ENCODE measurements around the gene NSUN6. TPM values are rescaled to one million over a fixed set of nuclear protein-coding genes. Genes with fewer than 3 reads are reported as not detected.
A peak's percentile ranks its signal among the peaks of the same experiment; 100 is the strongest.
"Not testable (repeated sequence)": the region's sequence is repeated elsewhere in the genome, so short reads cannot be mapped to it uniquely, and the experiment has no call there.

Gene NSUN6
- polyA plus RNA-seq, 6 donors from 2014 or later: 4.1 to 11.8 (median 7.8) TPM

DNA sequence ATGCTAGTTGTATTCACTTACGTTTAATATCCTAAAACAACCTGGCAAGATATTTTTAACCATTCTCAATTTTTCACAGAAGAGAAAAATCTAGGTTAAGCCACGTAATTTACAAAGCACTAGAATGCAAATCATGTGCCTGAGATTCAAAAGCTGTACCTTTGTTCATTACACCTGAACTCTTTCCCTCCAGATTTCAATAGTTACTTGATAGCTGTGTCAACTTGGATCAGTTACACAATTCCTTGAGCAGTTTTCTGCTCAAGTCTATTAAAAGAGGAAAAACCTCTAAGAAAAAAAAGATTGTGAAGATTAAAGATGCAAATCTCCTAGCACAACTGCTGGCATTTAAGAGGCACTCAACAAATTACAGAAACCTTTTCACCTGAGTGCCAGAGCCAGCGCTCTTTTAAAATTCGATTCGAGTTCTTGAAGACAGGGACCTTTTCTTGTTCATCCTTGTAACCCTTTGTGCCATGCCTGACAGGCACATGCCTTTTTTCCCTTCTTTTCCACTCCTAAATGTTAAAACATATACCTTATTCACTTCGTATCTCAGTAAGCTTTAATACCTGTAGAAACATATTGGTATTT is 886 bp downstream of the NSUN6 start:
- Mint-ChIP-seq H3K27ac (peak overlapping the region; percentile 94 to 99 (median 98)), H3K36me3 (peaks cover 8% of the 10 kb centered on the region in 2 donors), H3K4me3 (peak overlapping the region; percentile 81 to 98 (median 96)), H3K9me3 (no peaks in the 10 kb centered on the region), H3K4me1 (peaks cover 14 to 43% (median 30%) of the 10 kb centered on the region in 3 donors), H3K27me3 (no peaks in the 10 kb centered on the region)
- ATAC-seq (ENCODE audit: low read depth in 2 of 2) (no peak), DNase-seq (no peak)

DNA sequence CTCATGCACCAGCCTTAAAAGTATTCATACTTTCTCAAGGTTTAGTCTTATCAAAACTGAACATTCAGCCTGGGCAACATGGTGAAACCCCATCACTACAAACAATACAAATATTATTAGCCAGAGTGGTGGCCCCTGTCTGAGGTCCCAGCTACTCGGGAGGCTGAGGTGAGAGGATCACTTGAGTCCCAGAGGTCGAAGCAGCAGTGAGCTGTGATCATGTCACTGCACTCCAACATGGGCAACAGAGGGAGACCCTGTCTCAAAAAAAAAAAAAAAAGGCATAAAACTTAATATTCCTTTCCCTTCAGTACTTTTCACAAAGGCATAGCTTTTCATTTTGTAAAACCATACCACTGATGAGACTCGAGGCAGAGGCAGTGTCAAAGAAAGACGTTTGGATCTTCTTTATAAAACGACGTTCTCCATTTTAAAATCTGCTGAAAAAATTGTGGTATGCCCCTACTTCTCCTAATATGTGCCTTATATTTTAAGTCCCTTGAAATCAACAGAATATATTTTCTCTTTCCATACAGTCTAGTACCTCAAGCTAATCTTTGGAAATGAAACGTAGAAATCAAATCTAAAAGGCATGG is 1.9 kb downstream of the NSUN6 start:
- peak overlapping the region in 3 of 6 donors; percentile 15 to 76 (median 19) for H3K27ac Mint-ChIP-seq
- DNase-seq (no peak), ATAC-seq (ENCODE audit: low read depth in 2 of 2) (no peak)
- H3K9me3 Mint-ChIP-seq: no peaks in the 10 kb centered on the region
- no peaks in the 10 kb centered on the region for H3K27me3 Mint-ChIP-seq
- peaks cover 8% of the 10 kb centered on the region in 2 donors for H3K36me3 Mint-ChIP-seq
- peaks cover 14 to 43% (median 30%) of the 10 kb centered on the region in 3 donors for H3K4me1 Mint-ChIP-seq
- H3K4me3 Mint-ChIP-seq: peak overlapping the region in 6 of 8 donors; percentile 29 to 97 (median 78)

DNA sequence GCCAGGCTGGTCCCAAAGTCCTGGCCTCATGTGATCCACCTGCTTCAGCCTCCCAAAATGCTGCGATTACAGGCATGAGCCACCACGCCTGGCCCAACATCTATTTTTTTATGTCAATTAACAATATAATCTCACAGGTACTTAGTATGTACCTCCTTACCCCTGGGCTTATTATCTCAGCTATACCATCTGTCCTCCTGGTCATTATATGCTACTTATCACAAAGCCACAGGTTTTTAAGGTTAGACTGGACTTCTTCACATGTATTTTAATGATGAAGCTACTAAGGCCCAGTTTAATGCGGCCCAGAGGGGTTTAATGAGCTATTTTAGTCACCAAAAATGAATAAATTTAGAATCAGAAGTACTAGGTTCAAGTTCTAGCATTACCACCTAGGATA is 3.4 kb downstream of the NSUN6 start:
- Mint-ChIP-seq H3K27ac (peak overlapping the region in 1 of 6 donors; percentile 18), H3K9me3 (no peaks in the 10 kb centered on the region), H3K36me3 (no peaks in the 10 kb centered on the region), H3K4me1 (peaks cover 14 to 43% (median 30%) of the 10 kb centered on the region in 3 donors), H3K27me3 (no peaks in the 10 kb centered on the region), H3K4me3 (no peak overlapping the region)
- DNase-seq (no peak), ATAC-seq (ENCODE audit: low read depth in 2 of 2) (no peak)

- H3K9me3 Mint-ChIP-seq: no peaks in the 10 kb centered on the region
- DNase-seq: no peak
- ATAC-seq (ENCODE audit: low read depth in 2 of 2): no peak
- H3K4me3 Mint-ChIP-seq: no peak overlapping the region
- H3K27me3 Mint-ChIP-seq: no peaks in the 10 kb centered on the region
- no peaks in the 10 kb centered on the region for H3K36me3 Mint-ChIP-seq
- peaks cover 14 to 38% (median 26%) of the 10 kb centered on the region in 3 donors for H3K4me1 Mint-ChIP-seq
- H3K27ac Mint-ChIP-seq: no peak overlapping the region
Observed at GRCh38 chr10:18647151-18647550, 4.2 kb downstream of the NSUN6 start.

DNA sequence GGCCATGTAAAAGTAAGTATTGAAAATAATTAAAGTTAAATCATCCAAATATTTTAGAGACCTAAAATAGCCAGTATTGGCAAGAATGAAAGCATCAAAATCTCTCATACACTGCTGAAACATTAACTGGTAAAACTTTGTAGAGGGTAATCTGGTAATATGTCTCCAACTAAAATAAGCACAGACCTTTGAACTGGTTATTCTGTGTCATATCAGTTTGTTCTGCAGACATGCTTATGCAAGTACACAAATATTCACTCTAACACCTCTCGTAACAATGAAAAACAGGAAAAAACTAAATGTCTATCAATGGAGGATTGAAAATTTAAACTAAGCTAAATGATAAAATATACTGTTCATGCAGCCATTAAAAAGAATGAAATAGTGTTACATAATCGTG is 11.7 kb downstream of the NSUN6 start:
- not testable (repeated sequence) for H3K4me1 Mint-ChIP-seq; H3K27me3 Mint-ChIP-seq; H3K27ac Mint-ChIP-seq; H3K4me3 Mint-ChIP-seq; DNase-seq; ATAC-seq (ENCODE audit: low read depth in 2 of 2); H3K36me3 Mint-ChIP-seq; H3K9me3 Mint-ChIP-seq

DNA sequence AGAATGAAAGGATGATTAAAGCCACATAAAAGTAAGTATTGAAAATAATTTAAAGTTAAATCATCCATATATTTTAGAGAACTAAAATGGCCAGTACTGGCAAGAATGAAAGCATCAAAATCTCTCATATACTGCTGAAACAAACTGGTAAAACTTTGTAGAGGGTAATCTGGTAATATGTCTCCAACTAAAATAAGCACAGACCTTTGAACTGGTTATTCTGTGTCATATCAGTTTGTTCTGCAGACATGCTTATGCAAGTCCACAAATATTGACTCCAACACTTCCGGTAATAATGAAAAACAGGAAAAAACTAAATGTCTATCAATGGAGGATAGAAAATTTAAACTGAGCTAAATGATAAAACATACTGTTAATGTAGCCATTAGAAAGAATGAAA is 14.0 kb downstream of the NSUN6 start:
- not testable (repeated sequence) for H3K4me1 Mint-ChIP-seq; DNase-seq; H3K4me3 Mint-ChIP-seq; H3K9me3 Mint-ChIP-seq; H3K27me3 Mint-ChIP-seq; ATAC-seq (ENCODE audit: low read depth in 2 of 2); H3K36me3 Mint-ChIP-seq
- peak overlapping the region in 2 of 6 donors; percentile 27 to 63 for H3K27ac Mint-ChIP-seq

DNA sequence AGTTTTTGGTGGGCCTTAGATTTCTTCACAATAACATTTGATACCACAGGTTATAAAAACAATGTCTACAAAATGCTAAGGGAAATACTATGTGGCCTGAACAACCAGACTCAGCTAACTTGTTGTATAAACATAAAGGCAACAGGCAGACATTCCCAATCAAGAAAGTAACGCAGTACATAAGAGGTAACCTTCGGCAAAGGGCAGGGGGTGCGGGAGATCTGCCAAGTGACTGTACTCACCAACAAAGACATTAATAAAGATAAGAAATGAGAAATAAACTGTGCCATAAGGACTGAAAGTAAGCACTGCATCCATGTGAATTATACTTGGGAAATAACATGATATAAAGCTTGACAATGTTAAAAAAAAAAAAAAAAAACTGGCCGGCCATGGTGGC is 15.4 kb downstream of the NSUN6 start:
- ATAC-seq (ENCODE audit: low read depth in 2 of 2): no peak

GRCh38 chr10:18632500-18632899 is 18.9 kb downstream of the NSUN6 start:
- H3K4me1 Mint-ChIP-seq; DNase-seq; H3K4me3 Mint-ChIP-seq; ATAC-seq (ENCODE audit: low read depth in 2 of 2); H3K27me3 Mint-ChIP-seq; H3K9me3 Mint-ChIP-seq; H3K27ac Mint-ChIP-seq; H3K36me3 Mint-ChIP-seq: not testable (repeated sequence)

More for the DNA sequence above, 15.4 kb downstream of the NSUN6 start:
- no peaks in the 10 kb centered on the region for H3K4me1 Mint-ChIP-seq
- H3K27ac Mint-ChIP-seq: peak overlapping the region in 1 of 6 donors; percentile 86
- H3K27me3 Mint-ChIP-seq: no peaks in the 10 kb centered on the region
- DNase-seq: no peak
- H3K9me3 Mint-ChIP-seq: no peaks in the 10 kb centered on the region
- H3K36me3 Mint-ChIP-seq: peaks cover 0 to 6% of the 10 kb centered on the region in 2 donors
- H3K4me3 Mint-ChIP-seq: no peak overlapping the region

DNA sequence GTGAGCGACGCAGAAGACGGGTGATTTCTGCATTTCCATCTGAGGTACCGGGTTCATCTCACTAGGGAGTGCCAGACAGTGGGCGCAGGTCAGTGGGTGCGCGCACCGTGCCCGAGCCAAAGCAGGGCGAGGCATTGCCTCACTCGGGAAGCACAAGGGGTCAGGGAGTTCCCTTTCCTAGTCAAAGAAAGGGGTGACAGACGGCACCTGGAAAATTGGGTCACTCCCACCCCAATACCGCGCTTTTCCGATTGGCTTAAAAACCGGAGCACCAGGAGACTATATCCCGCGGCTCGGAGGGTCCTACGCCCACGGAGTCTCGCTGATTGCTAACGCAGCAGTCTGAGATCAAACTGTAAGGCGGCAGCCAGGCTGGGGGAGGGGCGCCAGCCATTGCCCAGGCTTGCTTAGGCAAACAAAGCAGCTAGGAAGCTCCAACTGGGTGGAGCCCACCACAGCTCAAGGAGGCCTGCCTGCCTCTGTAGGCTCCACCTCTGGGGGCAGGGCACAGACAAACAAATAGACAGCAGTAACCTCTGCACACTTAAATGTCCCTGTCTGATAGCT is 23.9 kb downstream of the NSUN6 start:
- not testable (repeated sequence) for H3K9me3 Mint-ChIP-seq; H3K36me3 Mint-ChIP-seq; ATAC-seq (ENCODE audit: low read depth in 2 of 2); H3K27me3 Mint-ChIP-seq
- peak; percentile 47 for DNase-seq
- Mint-ChIP-seq H3K27ac (peak overlapping the region; percentile 38 to 94 (median 86)), H3K4me3 (peak overlapping the region; percentile 85 to 93 (median 89)), H3K4me1 (peaks cover 9 to 13% (median 12%) of the 10 kb centered on the region in 3 donors)

- H3K36me3 Mint-ChIP-seq: peaks cover 0 to 17% of the 10 kb centered on the region in 2 donors
- ATAC-seq (ENCODE audit: low read depth in 2 of 2) (no peak), DNase-seq (no peak)
- H3K27ac Mint-ChIP-seq: peak overlapping the region in 1 of 6 donors; percentile 86
- no peaks in the 10 kb centered on the region for H3K9me3 Mint-ChIP-seq
- no peaks in the 10 kb centered on the region for H3K27me3 Mint-ChIP-seq
- peak overlapping the region in 5 of 8 donors; percentile 12 to 89 (median 53) for H3K4me3 Mint-ChIP-seq
- peaks cover 9 to 13% (median 12%) of the 10 kb centered on the region in 3 donors for H3K4me1 Mint-ChIP-seq
Observed at GRCh38 chr10:18625886-18626285, 25.5 kb downstream of the NSUN6 start.

- H3K27me3 Mint-ChIP-seq; H3K9me3 Mint-ChIP-seq; DNase-seq; H3K27ac Mint-ChIP-seq; H3K4me3 Mint-ChIP-seq; ATAC-seq (ENCODE audit: low read depth in 2 of 2): not testable (repeated sequence)
- Mint-ChIP-seq H3K36me3 (peaks cover 8 to 24% of the 10 kb centered on the region in 2 donors), H3K4me1 (peaks cover 9 to 13% (median 12%) of the 10 kb centered on the region in 3 donors)
Observed at GRCh38 chr10:18623671-18624070, 27.7 kb downstream of the NSUN6 start.

DNA sequence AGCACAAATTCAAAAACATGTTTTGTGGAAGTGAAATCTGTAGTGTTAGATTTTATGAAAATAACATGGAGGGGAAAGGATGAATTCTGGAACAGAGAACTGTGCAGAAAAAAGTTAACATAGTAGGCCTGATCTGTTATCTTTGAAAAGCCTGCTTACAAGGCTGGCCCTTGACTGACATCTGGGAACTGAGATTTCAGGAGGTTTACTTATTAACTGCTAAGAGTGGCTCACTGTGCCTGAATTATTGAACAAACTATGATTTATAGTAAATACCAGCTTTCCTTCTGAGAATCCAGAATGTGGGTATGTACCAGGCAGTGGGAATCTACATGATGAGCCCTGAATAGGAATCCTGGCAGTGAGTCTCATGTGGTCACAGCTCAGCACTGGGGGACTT is 30.5 kb downstream of the NSUN6 start:
- Mint-ChIP-seq H3K4me3 (no peak overlapping the region), H3K27me3 (no peaks in the 10 kb centered on the region), H3K4me1 (no peaks in the 10 kb centered on the region), H3K36me3 (peaks cover 18 to 28% of the 10 kb centered on the region in 2 donors), H3K9me3 (peaks cover 0 to 2% (median 0%) of the 10 kb centered on the region in 7 donors), H3K27ac (peak overlapping the region in 2 of 6 donors; percentile 9 to 61)
- ATAC-seq (ENCODE audit: low read depth in 2 of 2): no peak
- no peak for DNase-seq

DNA sequence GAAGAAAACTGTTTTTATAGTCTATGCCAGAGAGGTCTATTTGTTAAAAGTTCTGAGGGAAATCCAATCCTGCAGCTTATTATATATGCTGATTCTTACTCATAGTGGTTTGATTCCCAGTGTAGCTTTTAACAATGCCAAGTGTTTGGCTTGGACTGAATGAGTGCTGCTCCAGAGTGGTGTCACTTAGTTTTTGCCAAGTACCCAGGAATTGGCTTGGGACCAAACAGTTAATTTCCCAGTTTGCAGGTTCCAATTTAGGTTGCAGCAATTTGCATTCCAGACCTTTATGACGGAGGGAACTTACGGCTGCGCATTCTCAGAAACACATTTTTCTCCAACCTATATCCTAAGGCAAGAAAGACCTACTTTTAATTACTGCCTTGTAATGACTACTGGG is 32.4 kb downstream of the NSUN6 start:
- Mint-ChIP-seq H3K9me3 (peaks cover 0 to 2% (median 0%) of the 10 kb centered on the region in 7 donors), H3K27me3 (no peaks in the 10 kb centered on the region), H3K4me1 (no peaks in the 10 kb centered on the region), H3K4me3 (no peak overlapping the region), H3K27ac (no peak overlapping the region), H3K36me3 (peaks cover 18 to 38% of the 10 kb centered on the region in 2 donors)
- DNase-seq: no peak
- ATAC-seq (ENCODE audit: low read depth in 2 of 2): no peak

GRCh38 chr10:18616337-18616736 is 35.0 kb downstream of the NSUN6 start:
- peaks cover 0 to 2% (median 0%) of the 10 kb centered on the region in 7 donors for H3K9me3 Mint-ChIP-seq
- no peaks in the 10 kb centered on the region for H3K27me3 Mint-ChIP-seq
- ATAC-seq (ENCODE audit: low read depth in 2 of 2) (no peak), DNase-seq (no peak)
- peaks cover 33 to 37% of the 10 kb centered on the region in 2 donors for H3K36me3 Mint-ChIP-seq
- H3K4me1 Mint-ChIP-seq: no peaks in the 10 kb centered on the region
- H3K27ac Mint-ChIP-seq: no peak overlapping the region
- no peak overlapping the region for H3K4me3 Mint-ChIP-seq
